H1 (cell line): ENCODE measurements around the gene TMEM179B.

Experiments used
- BACH1 ChIP-seq: IDR thresholded peaks from 2 replicates; pipeline ENCODE4 v1.6.1; 2012; ENCODE audit warnings: low read length, improper control_type of control experiment
- BCL11A ChIP-seq, 2 experiments: IDR thresholded peaks; one replicate each; pipeline ENCODE4 v1.6.1; 2011; ENCODE audit warnings: low read depth in 2 of 2, low read length in 2 of 2, mild to moderate bottlenecking in 2 of 2
- EP300 ChIP-seq, 2 experiments: IDR thresholded peaks; 1 replicate in 1 of 2; 2 replicates in 1 of 2; pipeline ENCODE4 v1.6.1; 2011 to 2012; ENCODE audit warnings: low read depth in 2 of 2, low read length in 2 of 2, mild to moderate bottlenecking in 2 of 2, borderline replicate concordance in 1 of 2, inconsistent platforms in 1 of 2, moderate library complexity in 1 of 2
- JUN ChIP-seq: IDR thresholded peaks from 2 replicates; pipeline ENCODE4 v1.6.1; 2011; ENCODE audit warnings: low read depth, mild to moderate bottlenecking, improper control_type of control experiment, low read length
- JUND ChIP-seq: IDR thresholded peaks from 2 replicates; pipeline ENCODE4 v1.6.1; 2011; ENCODE audit warnings: mild to moderate bottlenecking, improper control_type of control experiment, low read length
- POLR2A ChIP-seq, 2 experiments: IDR thresholded peaks; 1 replicate in 1 of 2; 2 replicates in 1 of 2; pipeline ENCODE4 v1.6.1; 2011; ENCODE audit warnings: low read depth in 2 of 2, low read length in 2 of 2, mild to moderate bottlenecking in 2 of 2; ENCODE audit errors: control extremely low read depth in 1 of 2
- RBBP5 ChIP-seq: IDR thresholded peaks from 2 replicates; pipeline ENCODE4 v1.7.1; 2012; ENCODE audit warnings: low read depth, mild to moderate bottlenecking, inconsistent platforms, low read length, moderate library complexity, borderline replicate concordance
- SIN3A ChIP-seq, 2 experiments: IDR thresholded peaks in 1 of 2; conservative IDR thresholded peaks in 1 of 2; 2 replicates each; pipeline ENCODE4 v1.6.1; 2011 to 2012; ENCODE audit warnings: low read length in 2 of 2, improper control_type of control experiment in 1 of 2, low read depth in 1 of 2, mild to moderate bottlenecking in 1 of 2
- SP1 ChIP-seq: IDR thresholded peaks from 2 replicates; pipeline ENCODE4 v1.6.1; 2011; ENCODE audit warnings: low read depth, low read length
- SUZ12 ChIP-seq: fragments of 200-600 bp; sonication (generic); IDR thresholded peaks from 2 replicates; pipeline ENCODE4 v1.6.1; 2012; ENCODE audit warnings: mild to moderate bottlenecking, inconsistent platforms, low read length, moderate library complexity, mixed read lengths
- ZNF274 ChIP-seq: IDR thresholded peaks from 2 replicates; pipeline ENCODE4 v1.7.0; 2012; ENCODE audit warnings: low read length, borderline replicate concordance; ENCODE audit errors: extremely low read depth
- TF ChIP-seq, protein P1 (sequence below), 3 experiments: IDR thresholded peaks; 1 replicate in 2 of 3; 2 replicates in 1 of 3; pipeline versions ENCODE4 v1.5.1 to v1.6.1; 2011; ENCODE audit warnings: low read length in 3 of 3, mild to moderate bottlenecking in 3 of 3, inconsistent platforms in 2 of 3, low read depth in 1 of 3, moderate library complexity in 1 of 3; ENCODE audit not compliant: insufficient read depth in 1 of 3; ENCODE audit errors: control extremely low read depth in 1 of 3

DNA sequence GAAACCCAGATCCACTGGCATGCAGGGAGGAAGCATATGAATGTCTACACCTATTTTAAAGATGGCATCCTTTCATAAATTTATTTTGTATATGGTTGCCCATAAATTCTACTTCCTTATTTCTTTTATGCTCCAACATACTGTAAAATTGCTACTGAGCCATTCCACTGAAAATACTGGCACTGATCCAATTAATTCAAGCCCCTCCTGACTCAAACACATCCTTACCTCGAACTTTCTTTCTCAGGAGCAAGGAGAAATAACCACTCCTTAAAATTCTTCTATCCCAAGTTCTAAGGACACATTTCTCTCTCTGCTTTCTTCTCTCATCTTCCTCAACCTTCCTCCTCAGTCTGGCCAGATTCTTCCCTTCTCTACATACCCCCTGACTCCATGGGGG lies 23.5 kb downstream of the TMEM179B start:
- no peak for TF ChIP-seq SUZ12
- TF ChIP-seq SP1: no peak
- no peak for TF ChIP-seq POLR2A (IDR thresholded peaks at IDR 0.05; ENCODE audit: control extremely low read depth in 1 of 2, low read depth in 2 of 2, low read length in 2 of 2)
- no peak for TF ChIP-seq JUN
- no peak for TF ChIP-seq EP300 (IDR thresholded peaks at IDR 0.05; ENCODE audit: borderline replicate concordance in 1 of 2, low read depth in 2 of 2, low read length in 2 of 2)
- TF ChIP-seq, protein P1, sequence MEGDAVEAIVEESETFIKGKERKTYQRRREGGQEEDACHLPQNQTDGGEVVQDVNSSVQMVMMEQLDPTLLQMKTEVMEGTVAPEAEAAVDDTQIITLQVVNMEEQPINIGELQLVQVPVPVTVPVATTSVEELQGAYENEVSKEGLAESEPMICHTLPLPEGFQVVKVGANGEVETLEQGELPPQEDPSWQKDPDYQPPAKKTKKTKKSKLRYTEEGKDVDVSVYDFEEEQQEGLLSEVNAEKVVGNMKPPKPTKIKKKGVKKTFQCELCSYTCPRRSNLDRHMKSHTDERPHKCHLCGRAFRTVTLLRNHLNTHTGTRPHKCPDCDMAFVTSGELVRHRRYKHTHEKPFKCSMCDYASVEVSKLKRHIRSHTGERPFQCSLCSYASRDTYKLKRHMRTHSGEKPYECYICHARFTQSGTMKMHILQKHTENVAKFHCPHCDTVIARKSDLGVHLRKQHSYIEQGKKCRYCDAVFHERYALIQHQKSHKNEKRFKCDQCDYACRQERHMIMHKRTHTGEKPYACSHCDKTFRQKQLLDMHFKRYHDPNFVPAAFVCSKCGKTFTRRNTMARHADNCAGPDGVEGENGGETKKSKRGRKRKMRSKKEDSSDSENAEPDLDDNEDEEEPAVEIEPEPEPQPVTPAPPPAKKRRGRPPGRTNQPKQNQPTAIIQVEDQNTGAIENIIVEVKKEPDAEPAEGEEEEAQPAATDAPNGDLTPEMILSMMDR (IDR thresholded peaks at IDR 0.05; ENCODE audit: control extremely low read depth in 1 of 3, insufficient read depth in 1 of 3, low read depth in 1 of 3, low read length in 3 of 3): no peak
- no peak for TF ChIP-seq BACH1
- TF ChIP-seq BCL11A (IDR thresholded peaks at IDR 0.05; ENCODE audit: low read depth in 2 of 2, low read length in 2 of 2): no peak
- TF ChIP-seq ZNF274: no peak
- TF ChIP-seq RBBP5: no peak
- no peak for TF ChIP-seq SIN3A (conservative IDR thresholded peaks at IDR 0.05 in 1 of 2, IDR thresholded peaks at IDR 0.05 in 1 of 2; ENCODE audit: low read depth in 1 of 2, low read length in 2 of 2)
- TF ChIP-seq JUND: no peak
